Activated B cell treated with CpG ODN at 0.5 μM for 24 hours (primary cell): Measurements from ENCODE around the gene CSMD2. TPM values are rescaled to one million over a fixed set of nuclear protein-coding genes. Genes with fewer than 3 reads are reported as not detected.

Experiments used
- ATAC-seq: fragments of 200-7000 bp; cut with Tn5 transposase; one replicate; pipeline ENCODE4 v1.10.0; 2021; ENCODE audit warnings: low read depth, mild to moderate bottlenecking, moderate library complexity
- CTCF ChIA-PET: fragments of 350-600 bp; sonication (Branson Sonifier 250); formaldehyde crosslinking; loops from one replicate; lab custom pipeline; 2021; ENCODE audit warnings: antibody characterized with exemption; lab: Charles Lee
- POLR2A ChIA-PET: fragments of 350-600 bp; sonication (Branson Sonifier 250); formaldehyde crosslinking; loops from one replicate; lab custom pipeline; 2021; ENCODE audit warnings: antibody characterized with exemption; lab: Charles Lee
- DNase-seq: peaks from one replicate; pipeline ENCODE4 v3.0.0; 2022
- H3K27ac Mint-ChIP-seq: one replicate; pipeline ENCODE4 v1.8.0; 2020; ENCODE audit warnings: mixed read lengths
- H3K27me3 Mint-ChIP-seq: one replicate; pipeline ENCODE4 v1.8.0; 2021; ENCODE audit warnings: mixed read lengths
- H3K36me3 Mint-ChIP-seq: one replicate; pipeline ENCODE4 v1.8.0; 2021; ENCODE audit warnings: low read depth, mixed read lengths
- H3K4me1 Mint-ChIP-seq: one replicate; pipeline ENCODE4 v1.8.0; 2021; ENCODE audit warnings: mixed read lengths
- H3K4me3 Mint-ChIP-seq: one replicate; pipeline ENCODE4 v1.8.0; 2020; ENCODE audit warnings: mild to moderate bottlenecking, mixed read lengths
- H3K9me3 Mint-ChIP-seq: one replicate; pipeline ENCODE4 v1.8.0; 2020; ENCODE audit warnings: mixed read lengths
- intact Hi-C: fragments of 100-400 bp; cut with micrococcal nuclease; formaldehyde crosslinking; loops from one replicate; pipeline ENCODE4 v1.15.1; 2024
- total RNA-seq: library from RNA; stranded (reverse); gene quantifications from 2 replicates; pipeline ENCODE4 v1.2.3, GENCODE V29; 2022
- TF ChIP-seq, protein P1 (sequence below): fragments of 200-600 bp; IDR thresholded peaks from one replicate; pipeline ENCODE4 v1.8.0; 2022; ENCODE audit warnings: antibody characterized with exemption, mild to moderate bottlenecking

CSMD2 gene
- total RNA-seq, 1 donor from 2014 or later = not detected

DNA sequence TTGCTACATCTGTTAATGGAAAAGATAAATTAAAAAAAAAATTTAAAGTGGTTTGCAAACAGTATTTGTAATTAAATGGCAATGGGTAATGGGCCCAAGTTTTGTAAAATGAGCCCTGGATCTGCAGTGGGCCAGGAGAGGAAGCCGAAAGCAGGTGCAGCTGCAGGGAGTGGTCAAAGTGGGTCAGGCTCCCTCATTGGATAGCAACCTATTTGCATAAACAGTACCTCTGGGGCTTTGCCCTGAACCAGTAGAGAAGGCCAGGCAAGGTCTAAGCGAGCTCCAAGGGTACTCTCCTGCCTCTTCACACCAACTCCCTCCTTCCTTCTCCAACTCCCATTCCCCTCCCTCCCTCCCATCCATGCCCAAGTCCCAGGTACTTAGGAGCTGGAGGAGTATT, 162.2 kb downstream of the CSMD2 start:
- no peak for ATAC-seq
- POLR2A ChIA-PET = no interaction called here

DNA sequence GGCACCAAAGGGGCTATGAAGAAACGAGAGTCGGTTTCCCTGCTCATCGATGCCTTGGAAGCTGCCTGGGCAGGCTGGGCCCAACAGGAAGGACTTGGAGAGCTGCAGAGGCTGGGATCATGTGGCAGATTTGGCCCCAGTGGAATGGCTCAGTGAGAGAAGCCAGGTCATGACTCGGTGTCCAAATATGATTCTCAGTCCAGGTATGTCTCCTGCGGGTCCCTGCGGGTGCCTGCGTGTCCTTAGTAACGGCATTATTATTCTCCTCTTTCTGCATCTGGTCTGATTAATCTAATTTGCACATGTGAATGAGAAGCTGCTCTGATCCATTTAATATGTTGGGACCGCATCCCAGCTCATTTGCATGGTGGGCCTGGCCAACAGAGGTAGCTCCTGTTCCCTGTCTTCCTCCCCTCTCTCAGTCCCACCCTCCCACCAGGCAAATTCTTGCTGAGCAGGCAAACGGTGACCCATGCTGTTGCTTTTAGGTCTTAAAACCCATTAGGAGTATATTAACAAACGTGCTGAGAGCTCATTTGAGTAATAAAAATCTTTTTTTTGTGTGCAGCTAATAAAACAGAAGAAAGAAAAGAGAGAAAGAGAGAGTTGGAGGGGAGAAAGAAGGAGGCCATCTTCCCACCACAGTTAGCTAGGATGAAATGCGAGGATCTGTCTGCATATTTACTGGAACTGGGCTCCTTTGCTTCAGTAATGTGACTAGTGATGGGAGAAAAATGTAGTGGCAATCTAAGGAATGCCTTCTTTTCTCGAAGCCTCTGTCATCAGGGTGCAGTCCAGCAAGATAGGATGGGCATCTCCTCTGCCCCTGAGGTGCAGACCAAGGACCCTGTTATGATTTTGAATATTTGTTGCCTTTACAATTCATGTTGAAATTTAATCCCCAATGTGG, 167.6 kb downstream of the CSMD2 start:
- H3K36me3 Mint-ChIP-seq = no peaks in the 10 kb centered on the region
- H3K9me3 Mint-ChIP-seq = no peaks in the 10 kb centered on the region
- POLR2A ChIA-PET = no interaction called here
- H3K4me3 Mint-ChIP-seq = no peak overlapping the region
- DNase-seq (no peak), ATAC-seq (no peak)
- H3K27ac Mint-ChIP-seq = no peak overlapping the region
- no peaks in the 10 kb centered on the region for H3K4me1 Mint-ChIP-seq
- TF ChIP-seq, protein P1, sequence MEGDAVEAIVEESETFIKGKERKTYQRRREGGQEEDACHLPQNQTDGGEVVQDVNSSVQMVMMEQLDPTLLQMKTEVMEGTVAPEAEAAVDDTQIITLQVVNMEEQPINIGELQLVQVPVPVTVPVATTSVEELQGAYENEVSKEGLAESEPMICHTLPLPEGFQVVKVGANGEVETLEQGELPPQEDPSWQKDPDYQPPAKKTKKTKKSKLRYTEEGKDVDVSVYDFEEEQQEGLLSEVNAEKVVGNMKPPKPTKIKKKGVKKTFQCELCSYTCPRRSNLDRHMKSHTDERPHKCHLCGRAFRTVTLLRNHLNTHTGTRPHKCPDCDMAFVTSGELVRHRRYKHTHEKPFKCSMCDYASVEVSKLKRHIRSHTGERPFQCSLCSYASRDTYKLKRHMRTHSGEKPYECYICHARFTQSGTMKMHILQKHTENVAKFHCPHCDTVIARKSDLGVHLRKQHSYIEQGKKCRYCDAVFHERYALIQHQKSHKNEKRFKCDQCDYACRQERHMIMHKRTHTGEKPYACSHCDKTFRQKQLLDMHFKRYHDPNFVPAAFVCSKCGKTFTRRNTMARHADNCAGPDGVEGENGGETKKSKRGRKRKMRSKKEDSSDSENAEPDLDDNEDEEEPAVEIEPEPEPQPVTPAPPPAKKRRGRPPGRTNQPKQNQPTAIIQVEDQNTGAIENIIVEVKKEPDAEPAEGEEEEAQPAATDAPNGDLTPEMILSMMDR = no peak
- intact Hi-C loops = no loop called here
- CTCF ChIA-PET = no interaction called here
- H3K27me3 Mint-ChIP-seq = no peaks in the 10 kb centered on the region

More for the DNA sequence above, 162.2 kb downstream of the CSMD2 start:
- intact Hi-C loops = no loop called here
- Mint-ChIP-seq H3K9me3 (no peaks in the 10 kb centered on the region), H3K27me3 (no peaks in the 10 kb centered on the region), H3K36me3 (no peaks in the 10 kb centered on the region), H3K4me1 (no peaks in the 10 kb centered on the region), H3K4me3 (no peak overlapping the region), H3K27ac (no peak overlapping the region)
- TF ChIP-seq, protein P1 = no peak
- CTCF ChIA-PET = no interaction called here
- no peak for DNase-seq

DNA sequence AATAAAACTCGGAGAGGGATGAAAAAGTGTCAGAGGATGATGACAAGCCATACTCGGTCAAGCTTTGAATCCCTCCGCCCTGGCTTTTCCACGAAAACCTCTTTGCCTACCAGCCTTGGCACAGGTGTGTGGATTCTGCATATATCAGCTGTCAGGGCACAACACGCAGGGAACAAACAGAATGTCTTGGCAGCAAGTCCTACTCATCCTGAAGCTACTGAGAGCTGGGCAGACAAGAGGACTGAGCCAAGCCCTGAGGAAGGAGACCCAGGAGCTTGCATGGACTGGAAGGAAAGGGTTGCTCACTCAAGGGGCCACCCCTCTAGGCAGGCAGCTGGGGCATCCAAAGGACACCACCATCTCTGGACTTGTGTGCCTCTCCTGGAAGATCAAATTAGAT, 168.7 kb downstream of the CSMD2 start:
- no peaks in the 10 kb centered on the region for H3K4me1 Mint-ChIP-seq
- intact Hi-C loops = no loop called here
- POLR2A ChIA-PET = no interaction called here

DNA sequence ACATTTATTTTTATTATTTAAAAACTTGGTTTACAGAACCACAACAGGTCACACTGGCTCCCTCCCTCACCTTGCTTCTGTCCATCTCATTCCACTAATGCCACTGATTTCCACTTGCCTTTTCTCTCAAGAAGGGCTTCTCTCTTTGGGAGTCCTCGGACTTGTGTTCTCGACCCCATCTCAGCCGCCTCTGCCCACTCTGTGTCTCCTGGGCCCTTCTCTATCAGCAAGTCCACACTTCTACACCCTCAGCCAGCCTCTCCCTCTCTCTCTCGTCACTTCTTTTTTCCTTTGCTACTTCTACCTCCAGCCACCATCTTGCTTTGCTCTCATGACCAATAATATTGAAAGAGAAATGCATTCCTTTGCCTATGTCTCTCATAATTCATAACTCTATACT, 171.7 kb downstream of the CSMD2 start:
- Mint-ChIP-seq H3K27me3 (no peaks in the 10 kb centered on the region), H3K36me3 (no peaks in the 10 kb centered on the region), H3K9me3 (no peaks in the 10 kb centered on the region), H3K27ac (no peak overlapping the region), H3K4me1 (no peaks in the 10 kb centered on the region), H3K4me3 (no peak overlapping the region)
- no peak for DNase-seq
- TF ChIP-seq, protein P1 = no peak
- intact Hi-C loops = no loop called here
- ChIA-PET POLR2A (no interaction called here), CTCF (no interaction called here)
- no peak for ATAC-seq

More for the DNA sequence above, 168.7 kb downstream of the CSMD2 start:
- CTCF ChIA-PET = no interaction called here
- TF ChIP-seq, protein P1 = no peak
- ATAC-seq (no peak), DNase-seq (no peak)
- no peak overlapping the region for H3K4me3 Mint-ChIP-seq
- no peak overlapping the region for H3K27ac Mint-ChIP-seq
- H3K9me3 Mint-ChIP-seq = no peaks in the 10 kb centered on the region
- no peaks in the 10 kb centered on the region for H3K36me3 Mint-ChIP-seq
- no peaks in the 10 kb centered on the region for H3K27me3 Mint-ChIP-seq

DNA sequence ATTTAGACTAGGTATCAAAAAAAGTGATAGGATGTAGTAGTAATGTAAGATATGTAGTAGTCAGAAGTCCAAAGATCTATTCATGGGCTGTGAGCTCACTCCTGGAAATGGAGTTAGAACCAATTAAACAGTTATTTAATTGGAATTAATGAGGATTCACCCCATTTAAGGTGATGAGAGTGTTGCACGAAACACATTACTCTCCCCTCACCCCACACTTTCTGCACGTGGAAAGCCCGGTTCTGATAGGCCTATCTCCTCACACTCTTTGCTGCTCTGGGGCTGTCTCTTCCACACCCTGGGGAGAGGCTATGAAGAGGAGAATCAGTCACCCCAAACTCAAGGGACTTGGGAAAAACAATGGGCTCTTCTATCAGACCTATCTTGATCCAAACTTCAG, 174.7 kb downstream of the CSMD2 start:
- POLR2A ChIA-PET = no interaction called here
- no peaks in the 10 kb centered on the region for H3K9me3 Mint-ChIP-seq
- TF ChIP-seq, protein P1 = no peak
- CTCF ChIA-PET = no interaction called here
- no peak overlapping the region for H3K27ac Mint-ChIP-seq
- intact Hi-C loops = no loop called here
- DNase-seq (no peak), ATAC-seq (no peak)
- H3K36me3 Mint-ChIP-seq = no peaks in the 10 kb centered on the region
- H3K4me1 Mint-ChIP-seq = no peaks in the 10 kb centered on the region
- H3K4me3 Mint-ChIP-seq = no peak overlapping the region
- peaks cover 4% of the 10 kb centered on the region for H3K27me3 Mint-ChIP-seq
